WTC11 (cell line): Measurements from ENCODE around the gene BTBD1. TPM values are rescaled to one million over a fixed set of nuclear protein-coding genes. Genes with fewer than 3 reads are reported as not detected.

ENCODE experiments used
- ATAC-seq: fragments of 200-7000 bp; cut with Tn5 transposase; 2 replicates; pipeline ENCODE4 v1.10.0; 2021; ENCODE audit warnings: mild to moderate bottlenecking, moderate library complexity
- CTCF ChIA-PET: fragments of 300-600 bp; sonication (Branson Sonifier 250); formaldehyde crosslinking; loops from one replicate; lab custom pipeline; 2021; ENCODE audit warnings: antibody characterized with exemption; lab: Charles Lee
- POLR2A ChIA-PET: fragments of 350-600 bp; sonication (Branson Sonifier 250); formaldehyde crosslinking; loops from one replicate; lab custom pipeline; 2021; ENCODE audit warnings: antibody characterized with exemption; lab: Charles Lee
- DNase-seq: peaks from one replicate; pipeline ENCODE4 v3.0.0; 2021; ENCODE audit warnings: low spot score
- H3K27ac Mint-ChIP-seq: 2 replicates; pipeline ENCODE4 v1.8.0; 2021; ENCODE audit warnings: mixed read lengths
- H3K27me3 Mint-ChIP-seq: 2 replicates; pipeline ENCODE4 v1.8.0; 2021; ENCODE audit warnings: low read depth, mild to moderate bottlenecking, moderate library complexity, mixed read lengths
- H3K36me3 Mint-ChIP-seq: 2 replicates; pipeline ENCODE4 v1.8.0; 2021; ENCODE audit warnings: mixed read lengths
- H3K4me1 Mint-ChIP-seq: 2 replicates; pipeline ENCODE4 v1.8.0; 2022; ENCODE audit warnings: mixed read lengths
- H3K4me3 Mint-ChIP-seq: 2 replicates; pipeline ENCODE4 v1.8.0; 2021; ENCODE audit warnings: mild to moderate bottlenecking, moderate library complexity, mixed read lengths
- H3K9me3 Mint-ChIP-seq: 2 replicates; pipeline ENCODE4 v1.8.0; 2021; ENCODE audit warnings: mixed read lengths
- AR ChIP-seq: fragments of 250-450 bp; sonication (Bioruptor Pico); IDR thresholded peaks from 2 replicates; pipeline ENCODE4 v1.9.0; 2021; ENCODE audit warnings: mild to moderate bottlenecking
- CREB1 ChIP-seq: sonication (generic); formaldehyde crosslinking; IDR thresholded peaks from 2 replicates; pipeline ENCODE4 v1.8.0; 2023; ENCODE audit warnings: mild to moderate bottlenecking, missing genetic modification reagents
- ESRRA ChIP-seq: sonication (generic); formaldehyde crosslinking; IDR thresholded peaks from 2 replicates; pipeline ENCODE4 v1.8.1; 2022; ENCODE audit warnings: mild to moderate bottlenecking, missing genetic modification reagents, borderline replicate concordance
- FOXP1 ChIP-seq: sonication (generic); formaldehyde crosslinking; IDR thresholded peaks from 2 replicates; pipeline ENCODE4 v1.8.0; 2022; ENCODE audit warnings: missing genetic modification reagents, mild to moderate bottlenecking, moderate library complexity, borderline replicate concordance
- GABPB1 ChIP-seq: sonication (generic); formaldehyde crosslinking; IDR thresholded peaks from 2 replicates; pipeline ENCODE4 v1.8.1; 2023; ENCODE audit warnings: mild to moderate bottlenecking, missing genetic modification reagents
- MAX ChIP-seq: sonication (generic); formaldehyde crosslinking; IDR thresholded peaks from 2 replicates; pipeline ENCODE4 v1.8.0; 2022; ENCODE audit warnings: mild to moderate bottlenecking, missing genetic modification reagents
- MYBL2 ChIP-seq: sonication (generic); formaldehyde crosslinking; IDR thresholded peaks from 2 replicates; pipeline ENCODE4 v1.8.1; 2023; ENCODE audit warnings: mild to moderate bottlenecking, moderate library complexity, missing genetic modification reagents
- NR1H2 ChIP-seq: sonication (generic); formaldehyde crosslinking; IDR thresholded peaks from 2 replicates; pipeline ENCODE4 v1.9.0; 2021; ENCODE audit warnings: mild to moderate bottlenecking, moderate library complexity, missing genetic modification reagents
- NR2C2 ChIP-seq: sonication (generic); formaldehyde crosslinking; IDR thresholded peaks from 2 replicates; pipeline ENCODE4 v1.8.0; 2022; ENCODE audit warnings: mild to moderate bottlenecking, missing genetic modification reagents
- SOX15 ChIP-seq: fragments of 250-450 bp; sonication (Bioruptor Pico); IDR thresholded peaks from 2 replicates; pipeline ENCODE4 v1.9.0; 2021; ENCODE audit warnings: mild to moderate bottlenecking
- ZNF138 ChIP-seq: sonication (generic); formaldehyde crosslinking; conservative IDR thresholded peaks from 2 replicates; pipeline ENCODE4 v1.8.1; 2022; ENCODE audit warnings: mild to moderate bottlenecking, moderate library complexity, missing genetic modification reagents
- total RNA-seq: library from RNA; stranded (reverse); gene quantifications from 3 replicates; pipeline ENCODE4 v1.2.3, GENCODE V29; 2021
- TF ChIP-seq, protein P1 (sequence below): sonication (generic); formaldehyde crosslinking; IDR thresholded peaks from 2 replicates; pipeline ENCODE4 v1.8.0; 2022; ENCODE audit warnings: missing genetic modification reagents
- TF ChIP-seq, protein P2 (sequence below): sonication (generic); formaldehyde crosslinking; IDR thresholded peaks from 2 replicates; pipeline ENCODE4 v1.8.1; 2022; ENCODE audit warnings: missing genetic modification reagents, borderline replicate concordance
- TF ChIP-seq, protein P3 (sequence below): sonication (generic); formaldehyde crosslinking; IDR thresholded peaks from 2 replicates; pipeline ENCODE4 v1.8.1; 2023; ENCODE audit warnings: mild to moderate bottlenecking, moderate library complexity, missing genetic modification reagents

BTBD1 gene
- total RNA-seq, 1 experiment from 2014 or later, result 39.6 TPM

GRCh38 chr15:83110381-83110780 is 43.3 kb upstream of the BTBD1 start:
- no peak for TF ChIP-seq MAX (CRISPR knock-in tag)
- no peak for TF ChIP-seq ZNF138 (CRISPR knock-in tag)
- TF ChIP-seq, protein P1, sequence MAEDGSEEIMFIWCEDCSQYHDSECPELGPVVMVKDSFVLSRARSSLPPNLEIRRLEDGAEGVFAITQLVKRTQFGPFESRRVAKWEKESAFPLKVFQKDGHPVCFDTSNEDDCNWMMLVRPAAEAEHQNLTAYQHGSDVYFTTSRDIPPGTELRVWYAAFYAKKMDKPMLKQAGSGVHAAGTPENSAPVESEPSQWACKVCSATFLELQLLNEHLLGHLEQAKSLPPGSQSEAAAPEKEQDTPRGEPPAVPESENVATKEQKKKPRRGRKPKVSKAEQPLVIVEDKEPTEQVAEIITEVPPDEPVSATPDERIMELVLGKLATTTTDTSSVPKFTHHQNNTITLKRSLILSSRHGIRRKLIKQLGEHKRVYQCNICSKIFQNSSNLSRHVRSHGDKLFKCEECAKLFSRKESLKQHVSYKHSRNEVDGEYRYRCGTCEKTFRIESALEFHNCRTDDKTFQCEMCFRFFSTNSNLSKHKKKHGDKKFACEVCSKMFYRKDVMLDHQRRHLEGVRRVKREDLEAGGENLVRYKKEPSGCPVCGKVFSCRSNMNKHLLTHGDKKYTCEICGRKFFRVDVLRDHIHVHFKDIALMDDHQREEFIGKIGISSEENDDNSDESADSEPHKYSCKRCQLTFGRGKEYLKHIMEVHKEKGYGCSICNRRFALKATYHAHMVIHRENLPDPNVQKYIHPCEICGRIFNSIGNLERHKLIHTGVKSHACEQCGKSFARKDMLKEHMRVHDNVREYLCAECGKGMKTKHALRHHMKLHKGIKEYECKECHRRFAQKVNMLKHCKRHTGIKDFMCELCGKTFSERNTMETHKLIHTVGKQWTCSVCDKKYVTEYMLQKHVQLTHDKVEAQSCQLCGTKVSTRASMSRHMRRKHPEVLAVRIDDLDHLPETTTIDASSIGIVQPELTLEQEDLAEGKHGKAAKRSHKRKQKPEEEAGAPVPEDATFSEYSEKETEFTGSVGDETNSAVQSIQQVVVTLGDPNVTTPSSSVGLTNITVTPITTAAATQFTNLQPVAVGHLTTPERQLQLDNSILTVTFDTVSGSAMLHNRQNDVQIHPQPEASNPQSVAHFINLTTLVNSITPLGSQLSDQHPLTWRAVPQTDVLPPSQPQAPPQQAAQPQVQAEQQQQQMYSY (CRISPR knock-in tag), result no peak
- TF ChIP-seq NR1H2 (CRISPR knock-in tag), result no peak
- TF ChIP-seq, protein P2, sequence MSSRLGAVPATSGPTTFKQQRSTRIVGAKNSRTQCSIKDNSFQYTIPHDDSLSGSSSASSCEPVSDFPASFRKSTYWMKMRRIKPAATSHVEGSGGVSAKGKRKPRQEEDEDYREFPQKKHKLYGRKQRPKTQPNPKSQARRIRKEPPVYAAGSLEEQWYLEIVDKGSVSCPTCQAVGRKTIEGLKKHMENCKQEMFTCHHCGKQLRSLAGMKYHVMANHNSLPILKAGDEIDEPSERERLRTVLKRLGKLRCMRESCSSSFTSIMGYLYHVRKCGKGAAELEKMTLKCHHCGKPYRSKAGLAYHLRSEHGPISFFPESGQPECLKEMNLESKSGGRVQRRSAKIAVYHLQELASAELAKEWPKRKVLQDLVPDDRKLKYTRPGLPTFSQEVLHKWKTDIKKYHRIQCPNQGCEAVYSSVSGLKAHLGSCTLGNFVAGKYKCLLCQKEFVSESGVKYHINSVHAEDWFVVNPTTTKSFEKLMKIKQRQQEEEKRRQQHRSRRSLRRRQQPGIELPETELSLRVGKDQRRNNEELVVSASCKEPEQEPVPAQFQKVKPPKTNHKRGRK (CRISPR knock-in tag), result no peak
- Mint-ChIP-seq H3K9me3 (peaks cover 10% of the 10 kb centered on the region), H3K36me3 (no peaks in the 10 kb centered on the region), H3K27ac (no peak overlapping the region), H3K4me1 (peaks cover 9% of the 10 kb centered on the region), H3K27me3 (peaks cover 45% of the 10 kb centered on the region), H3K4me3 (no peak overlapping the region)
- ATAC-seq (no peak), DNase-seq (no peak)
- POLR2A ChIA-PET, result no interaction called here
- CTCF ChIA-PET, result no interaction called here

DNA sequence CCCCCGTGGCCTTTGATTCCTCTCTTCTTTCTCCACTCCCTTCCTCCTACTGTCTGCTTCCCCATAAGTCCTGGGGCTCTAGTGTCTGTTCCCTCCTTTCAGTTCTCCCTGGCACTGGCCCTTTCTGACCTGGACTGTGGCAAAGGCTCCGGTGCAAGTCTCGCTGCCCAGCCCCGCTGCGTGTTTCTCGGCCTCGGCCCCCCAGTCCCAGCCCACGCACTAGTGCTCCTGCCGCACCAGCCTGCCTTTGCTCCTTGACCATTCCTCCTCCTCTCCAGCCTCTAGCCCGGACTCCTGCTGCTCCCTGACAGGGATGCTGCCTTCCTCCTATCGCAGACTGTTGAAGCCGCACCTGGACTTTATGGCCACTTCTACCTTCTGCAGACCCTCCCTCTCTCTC is 42.5 kb upstream of the BTBD1 start:
- ChIA-PET POLR2A (no interaction called here), CTCF (no interaction called here)
- ATAC-seq, result no peak
- Mint-ChIP-seq H3K9me3 (peaks cover 10% of the 10 kb centered on the region), H3K4me3 (no peak overlapping the region), H3K4me1 (peaks cover 9% of the 10 kb centered on the region), H3K27me3 (peaks cover 46% of the 10 kb centered on the region), H3K36me3 (no peaks in the 10 kb centered on the region), H3K27ac (no peak overlapping the region)
- DNase-seq, result no peak
- TF ChIP-seq CREB1 (no peak), AR (CRISPR knock-in tag) (no peak), NR1H2 (CRISPR knock-in tag) (no peak), MYBL2 (CRISPR knock-in tag) (no peak), ESRRA (no peak), SOX15 (CRISPR knock-in tag) (no peak), GABPB1 (no peak), NR2C2 (CRISPR knock-in tag) (no peak), FOXP1 (no peak)
- TF ChIP-seq, protein P3, sequence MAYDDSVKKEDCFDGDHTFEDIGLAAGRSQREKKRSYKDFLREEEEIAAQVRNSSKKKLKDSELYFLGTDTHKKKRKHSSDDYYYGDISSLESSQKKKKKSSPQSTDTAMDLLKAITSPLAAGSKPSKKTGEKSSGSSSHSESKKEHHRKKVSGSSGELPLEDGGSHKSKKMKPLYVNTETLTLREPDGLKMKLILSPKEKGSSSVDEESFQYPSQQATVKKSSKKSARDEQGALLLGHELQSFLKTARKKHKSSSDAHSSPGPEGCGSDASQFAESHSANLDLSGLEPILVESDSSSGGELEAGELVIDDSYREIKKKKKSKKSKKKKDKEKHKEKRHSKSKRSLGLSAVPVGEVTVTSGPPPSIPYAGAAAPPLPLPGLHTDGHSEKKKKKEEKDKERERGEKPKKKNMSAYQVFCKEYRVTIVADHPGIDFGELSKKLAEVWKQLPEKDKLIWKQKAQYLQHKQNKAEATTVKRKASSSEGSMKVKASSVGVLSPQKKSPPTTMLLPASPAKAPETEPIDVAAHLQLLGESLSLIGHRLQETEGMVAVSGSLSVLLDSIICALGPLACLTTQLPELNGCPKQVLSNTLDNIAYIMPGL, result no peak
- TF ChIP-seq, protein P2 (CRISPR knock-in tag), result no peak
